ENCODE measurements around the gene ARHGEF37.
"Not testable (repeated sequence)": the region's sequence is repeated elsewhere in the genome, so short reads cannot be mapped to it uniquely, and the experiment has no call there.

ARHGEF37 gene

DNA sequence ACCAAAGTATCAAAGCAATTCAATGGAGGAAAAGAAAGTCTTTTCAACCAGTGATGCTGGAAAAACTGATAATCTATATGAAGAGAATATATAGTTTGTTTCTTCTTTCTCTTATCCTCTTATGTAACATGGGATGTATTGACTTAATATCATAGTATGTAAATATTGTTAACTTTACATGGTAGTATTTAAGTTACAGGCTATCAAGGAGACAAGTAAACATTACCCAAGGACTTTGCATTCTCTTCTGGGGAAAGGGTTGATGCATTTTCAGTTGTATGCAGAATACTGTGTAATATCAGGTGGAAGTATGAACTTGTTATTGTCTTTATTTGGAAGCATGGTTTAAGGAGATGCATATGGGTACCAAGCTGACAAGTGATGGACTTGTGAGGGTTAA is 9.1 kb upstream of the ARHGEF37 start:
- no peak for DNase-seq

DNA sequence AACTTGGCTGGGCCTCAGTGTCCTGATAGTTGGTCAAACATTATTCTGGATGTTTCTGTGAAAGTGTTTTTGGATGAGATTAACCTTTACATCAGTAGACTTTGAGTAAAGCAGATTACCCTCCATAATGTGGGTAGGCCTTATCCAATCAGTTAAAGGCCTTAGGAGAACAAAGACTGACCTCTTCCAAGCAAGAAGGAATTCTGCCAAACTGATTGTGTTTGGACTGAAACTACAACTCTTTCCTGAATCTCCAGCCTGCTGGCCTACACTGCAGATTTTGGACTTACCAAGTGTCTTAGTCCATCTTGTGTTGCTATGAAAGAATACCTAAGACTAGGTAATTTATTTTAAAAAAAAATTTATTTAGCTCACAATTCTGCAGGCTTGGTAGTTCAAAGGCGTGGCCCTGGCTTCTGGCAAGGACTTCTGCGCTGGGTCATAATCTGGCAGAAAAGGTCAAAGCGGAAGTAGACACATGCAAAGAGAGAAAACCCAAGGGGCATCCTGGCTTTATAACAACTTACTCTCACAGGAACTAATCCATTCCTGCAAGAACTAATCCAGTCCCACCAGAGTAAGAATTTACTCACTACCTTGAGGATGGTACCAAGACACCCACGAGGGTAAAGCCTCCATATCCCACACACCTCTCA is 8.6 kb upstream of the ARHGEF37 start:
- DNase-seq: no peak

DNA sequence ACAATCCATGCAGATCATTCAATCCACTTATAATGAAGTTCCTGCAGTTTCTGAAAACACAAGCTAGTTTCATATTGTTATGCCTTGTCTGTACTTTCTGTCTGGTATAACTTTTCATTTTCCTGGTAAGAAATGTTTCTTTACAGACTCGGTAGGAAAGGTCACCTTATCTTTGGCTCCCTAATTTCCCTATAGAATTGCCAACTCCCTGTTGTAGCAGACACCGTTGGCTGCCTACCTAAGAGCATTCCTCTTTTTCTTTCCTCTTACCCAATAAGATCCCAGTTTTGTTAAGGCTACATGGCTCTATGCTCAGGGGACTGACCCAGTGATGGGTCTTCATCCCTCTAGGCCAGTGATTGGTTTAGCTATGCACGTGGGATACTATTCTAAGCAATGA is 6.2 kb upstream of the ARHGEF37 start:
- no peak for DNase-seq

DNA sequence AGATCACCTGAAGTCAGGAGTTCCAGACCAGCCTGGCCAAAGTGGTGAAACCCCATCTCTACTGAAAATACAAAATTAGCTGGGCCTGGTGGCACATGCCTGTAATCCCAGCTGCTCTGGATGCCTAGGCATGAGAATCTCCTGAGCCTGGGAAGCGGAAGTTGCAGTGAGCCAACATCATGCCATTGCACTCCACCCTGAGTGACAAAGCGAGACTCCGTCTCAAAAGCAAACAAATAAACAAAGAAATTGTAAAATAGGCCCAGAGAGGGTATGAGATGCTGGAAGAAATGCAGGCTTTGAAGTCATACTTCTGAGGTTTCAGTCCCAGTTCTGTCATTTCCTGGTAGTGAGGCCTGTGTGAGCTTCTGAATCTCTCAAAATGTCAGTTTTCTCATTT is 5.3 kb upstream of the ARHGEF37 start:
- DNase-seq: no peak

DNA sequence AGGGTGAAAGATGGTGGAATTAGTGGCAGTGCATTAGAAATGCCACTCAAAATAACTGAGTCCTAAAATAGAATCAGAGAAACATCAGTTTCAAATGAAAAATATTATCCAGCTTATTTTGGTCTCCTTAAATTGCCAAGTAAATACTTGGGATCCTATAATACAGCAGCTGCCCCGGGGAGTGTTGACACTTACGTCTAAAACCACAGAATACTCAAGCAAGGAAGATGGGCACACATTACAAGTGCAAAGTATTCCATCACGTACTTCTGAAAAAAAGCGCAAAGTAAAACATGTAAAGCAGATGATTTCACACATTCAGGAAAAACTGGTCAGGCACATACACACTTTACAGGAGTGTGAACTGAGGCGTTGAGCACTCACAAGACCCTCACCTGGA is 2.4 kb upstream of the ARHGEF37 start:
- no peak for DNase-seq

DNA sequence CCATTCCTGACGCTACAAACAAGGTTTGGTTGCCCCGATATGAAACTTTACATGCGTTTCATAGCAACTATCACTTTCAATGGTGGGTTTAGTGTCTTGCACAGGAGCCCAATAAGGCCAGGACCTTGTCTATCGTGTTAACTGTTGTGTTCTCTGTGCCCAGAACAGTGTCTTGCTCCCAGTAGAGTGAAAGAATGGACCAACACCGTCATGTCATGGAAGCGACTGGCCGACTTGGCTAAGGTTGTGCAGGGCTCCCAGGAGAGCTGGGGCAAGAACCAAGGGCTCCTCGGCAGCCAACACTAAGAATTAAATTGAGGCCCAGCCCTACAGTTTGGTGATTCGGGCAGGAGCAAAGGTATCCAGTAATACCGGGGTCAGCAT is 498 bp upstream of the ARHGEF37 start:
- DNase-seq: no peak

DNA sequence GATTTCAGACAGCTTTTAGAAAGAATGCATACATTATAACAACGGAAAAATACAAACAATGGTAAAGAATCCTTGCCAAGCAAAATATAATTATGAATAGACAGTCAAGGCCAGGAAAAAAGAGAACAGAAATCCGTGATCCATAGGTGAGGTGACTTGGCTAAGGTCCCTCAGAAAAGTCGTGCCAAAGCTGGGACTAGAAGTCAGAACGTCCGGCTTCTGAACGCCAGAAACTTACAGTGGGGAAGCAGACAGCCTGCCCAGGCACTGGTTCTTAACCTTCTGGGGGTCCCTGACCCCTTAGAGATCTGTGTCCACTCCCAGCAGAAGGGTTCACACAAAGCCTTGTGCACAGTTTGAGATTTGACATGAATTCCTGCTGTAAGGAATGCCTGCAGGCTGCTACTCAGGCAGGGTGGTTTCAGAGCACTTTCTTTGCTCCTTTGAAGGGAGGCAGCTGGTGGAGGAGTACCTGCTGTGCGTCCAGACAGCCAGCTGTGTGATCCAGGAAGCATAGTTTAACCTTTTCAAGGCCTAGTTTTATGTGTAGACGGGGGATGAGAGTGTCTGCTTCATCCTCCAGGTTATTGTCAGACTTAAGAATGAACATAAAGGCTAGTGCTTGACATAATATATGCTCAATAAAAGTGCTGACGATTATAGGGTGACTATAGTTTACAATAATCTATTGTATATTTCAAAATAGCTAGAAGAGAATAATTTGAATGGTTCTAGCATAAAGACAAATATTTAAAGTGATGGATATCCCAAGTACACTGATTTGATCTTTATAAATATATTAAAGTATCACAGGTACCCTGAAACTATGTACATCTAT is 852 bp downstream of the ARHGEF37 start:
- DNase-seq: no peak

DNA sequence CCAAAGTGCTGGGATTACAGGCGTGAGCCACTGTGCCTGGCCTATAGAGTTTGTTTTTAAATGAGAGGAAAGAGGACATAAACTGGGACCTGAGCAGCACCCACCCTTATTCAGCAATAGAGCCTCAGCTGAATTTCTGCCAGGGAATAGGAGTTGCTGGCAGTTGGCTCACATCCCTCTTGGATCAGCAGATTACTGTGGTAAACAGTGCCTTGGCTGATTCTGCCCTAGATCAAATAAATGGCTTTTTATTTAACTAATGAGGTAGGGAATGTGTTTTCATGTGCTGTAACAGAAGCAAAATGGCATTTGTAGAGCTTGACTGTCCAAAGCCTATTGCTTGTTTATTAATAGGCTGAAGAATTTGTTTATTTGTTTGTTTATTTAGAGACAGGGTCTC is 2.1 kb downstream of the ARHGEF37 start:
- DNase-seq: no peak

DNA sequence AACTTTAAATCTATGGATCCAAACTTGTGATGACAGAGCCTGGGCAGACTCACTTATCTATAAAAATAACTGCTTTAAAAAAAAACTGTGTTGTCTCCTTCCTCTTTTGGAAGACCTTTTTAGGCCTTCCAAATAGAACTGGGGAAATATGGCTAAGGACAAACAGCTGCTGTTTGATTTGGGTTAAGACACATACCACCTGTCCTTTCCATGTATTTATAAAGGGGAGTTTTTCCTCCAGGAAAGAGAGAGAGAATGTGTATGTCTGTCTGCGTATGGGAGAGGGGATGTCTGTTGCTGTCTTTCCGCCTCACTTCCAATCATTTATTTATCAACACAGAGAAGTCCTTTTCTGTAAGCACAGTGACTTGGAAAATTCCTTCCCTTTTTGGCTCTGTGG is 2.8 kb downstream of the ARHGEF37 start:
- no peak for DNase-seq

DNA sequence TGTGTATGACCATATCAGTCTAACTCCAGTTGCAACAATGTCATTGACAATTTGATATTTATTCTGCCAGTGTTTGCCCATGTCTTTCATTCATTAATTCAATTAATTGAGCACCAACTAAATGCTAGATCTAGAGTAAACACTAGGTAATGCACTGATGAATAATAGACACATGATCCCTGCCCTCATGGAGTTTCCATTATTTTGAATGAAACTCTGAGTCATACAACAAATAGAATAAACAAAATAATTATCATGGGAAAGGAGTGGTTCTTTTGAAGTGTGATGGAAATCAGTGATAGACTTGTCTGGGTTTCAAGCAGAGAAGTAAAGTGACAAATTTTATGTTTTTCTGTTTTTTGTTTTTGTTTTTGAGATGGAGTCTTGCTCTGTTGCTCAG is 4.6 kb downstream of the ARHGEF37 start:
- no peak for DNase-seq

DNA sequence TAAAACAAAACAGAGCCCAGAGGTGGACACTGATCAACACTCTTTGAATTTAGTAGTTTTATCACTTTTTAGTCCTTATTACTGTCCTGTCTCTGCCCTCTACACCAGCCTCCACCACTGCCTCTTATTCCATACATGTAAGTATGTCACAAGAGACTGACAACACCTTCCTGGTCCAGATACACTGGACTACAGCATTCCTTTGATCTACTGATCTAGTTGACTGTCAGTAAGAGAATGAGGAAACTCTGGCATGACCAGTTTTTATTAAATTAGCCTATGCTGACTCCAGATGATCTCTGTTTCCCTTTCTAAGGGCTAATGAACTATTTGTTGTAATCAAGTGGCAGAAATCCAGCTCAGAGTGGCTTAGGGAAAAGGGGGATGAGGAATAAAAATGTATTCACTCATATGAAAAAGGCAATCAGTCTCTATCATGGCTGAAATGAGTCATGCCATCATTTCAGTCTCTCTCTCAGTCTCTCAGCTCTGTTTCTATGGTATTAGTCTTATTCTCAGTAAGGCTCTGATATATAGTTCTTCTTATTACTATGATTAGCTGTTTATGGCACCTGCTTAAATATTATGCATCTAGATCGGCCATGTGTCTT is 5.5 kb downstream of the ARHGEF37 start:
- DNase-seq: no peak

DNA sequence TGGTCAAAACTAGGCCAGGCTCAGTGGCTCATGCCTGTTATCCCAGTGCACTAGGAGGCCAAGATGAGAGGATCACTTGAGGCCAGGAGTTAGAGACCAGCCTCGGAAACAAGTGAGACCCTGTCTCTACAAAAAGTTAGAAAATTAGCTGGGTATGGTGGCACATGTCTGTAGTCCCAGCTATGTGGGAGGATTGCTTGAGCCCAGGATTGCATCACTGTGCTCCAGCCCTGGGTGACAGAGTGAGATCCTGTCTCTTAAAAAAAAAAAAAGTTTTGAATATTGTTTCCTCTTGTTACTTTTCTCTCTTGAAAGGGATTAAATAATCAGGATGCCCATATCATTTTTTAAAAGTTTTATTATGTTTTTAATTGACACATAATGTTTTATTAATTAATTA is 7.6 kb downstream of the ARHGEF37 start:
- no peak for DNase-seq

DNA sequence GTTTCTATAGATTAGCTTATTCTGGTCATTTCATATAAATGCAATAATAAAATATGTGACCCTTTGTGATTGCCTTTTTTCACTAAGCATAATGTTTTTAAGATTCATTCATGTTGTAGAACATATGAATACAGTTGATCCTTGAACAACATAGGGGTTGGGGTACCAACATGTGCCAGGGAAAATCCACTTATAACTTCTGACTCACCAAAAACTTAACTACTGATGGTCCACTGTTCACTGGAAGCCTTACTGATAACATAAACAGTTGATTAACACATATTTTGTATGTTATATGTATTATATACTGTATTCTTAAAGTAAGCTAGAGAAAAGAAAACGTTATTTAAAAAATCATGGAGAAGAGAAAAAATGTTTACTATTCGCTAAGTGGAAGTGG is 12.1 kb downstream of the ARHGEF37 start:
- DNase-seq: no peak

DNA sequence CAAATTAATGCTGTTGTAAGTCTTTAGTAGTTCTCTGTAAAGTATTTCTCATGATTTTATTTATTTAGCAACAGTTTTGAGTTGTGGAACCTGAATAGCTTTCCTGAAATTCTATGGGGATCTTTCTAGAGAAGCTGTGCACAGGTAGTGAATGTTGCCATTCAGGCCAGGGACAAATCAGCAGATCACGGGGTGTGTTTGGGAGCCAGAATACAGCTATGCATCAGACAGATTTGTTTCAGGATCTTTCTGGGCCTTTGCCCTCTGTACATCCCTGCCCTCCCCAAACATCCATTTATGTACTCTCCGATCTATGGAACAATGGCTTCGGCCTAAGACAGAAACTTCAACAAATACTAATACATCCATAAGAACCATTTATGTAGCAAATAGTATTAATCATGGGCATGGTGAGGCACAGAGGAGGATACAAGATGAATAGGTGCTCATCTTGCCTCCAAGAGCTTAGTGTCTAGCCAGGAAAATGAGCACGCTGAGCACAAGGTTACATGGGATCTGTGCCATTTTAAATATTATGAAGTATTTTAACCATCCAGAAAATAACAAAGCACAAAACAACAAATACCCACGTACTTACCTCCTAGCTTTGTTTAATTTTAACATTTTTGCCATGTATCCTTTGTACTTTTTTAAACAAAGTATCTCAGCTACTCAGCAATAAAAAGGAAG is 13.1 kb downstream of the ARHGEF37 start:
- no peak for DNase-seq

DNA sequence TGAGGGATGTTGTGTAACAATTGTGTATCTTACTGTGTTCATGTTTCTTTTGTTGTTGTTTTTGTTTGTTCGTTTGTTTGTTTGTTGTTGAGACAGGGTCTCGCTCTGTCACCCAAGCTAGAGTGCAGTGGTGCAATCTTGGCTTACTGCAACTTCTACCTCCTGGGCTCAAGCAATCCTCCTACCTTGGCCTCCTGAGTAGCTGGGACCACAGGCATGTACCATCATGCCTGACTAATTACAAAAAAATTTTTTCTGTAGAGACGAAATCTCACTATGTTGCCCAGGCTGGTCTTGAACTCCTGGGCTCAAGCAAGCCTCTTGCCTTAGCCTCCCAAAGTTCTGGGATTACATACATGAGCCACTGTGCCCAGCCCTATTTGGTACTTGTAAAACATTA is 13.8 kb downstream of the ARHGEF37 start:
- DNase-seq: not testable (repeated sequence)

DNA sequence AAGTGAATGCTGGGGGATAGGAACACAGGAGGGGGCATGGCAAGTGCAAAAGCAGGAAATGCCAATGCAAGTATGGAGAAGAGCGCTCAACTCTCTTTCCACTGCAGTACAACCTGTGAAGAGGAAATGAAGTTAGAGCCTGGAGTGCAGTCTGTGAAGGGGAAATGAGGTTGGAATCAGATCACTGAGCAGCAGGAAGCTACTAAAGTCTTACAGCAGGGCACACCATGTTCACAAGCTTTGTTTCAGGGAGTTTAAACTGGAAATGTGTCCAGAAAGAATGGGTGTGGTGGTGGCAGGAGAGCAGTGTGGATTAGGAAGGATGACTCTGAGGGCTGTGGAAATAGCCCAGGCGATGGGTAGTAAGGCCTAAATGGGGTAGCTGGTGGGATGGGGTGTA is 15.4 kb downstream of the ARHGEF37 start:
- DNase-seq: no peak

DNA sequence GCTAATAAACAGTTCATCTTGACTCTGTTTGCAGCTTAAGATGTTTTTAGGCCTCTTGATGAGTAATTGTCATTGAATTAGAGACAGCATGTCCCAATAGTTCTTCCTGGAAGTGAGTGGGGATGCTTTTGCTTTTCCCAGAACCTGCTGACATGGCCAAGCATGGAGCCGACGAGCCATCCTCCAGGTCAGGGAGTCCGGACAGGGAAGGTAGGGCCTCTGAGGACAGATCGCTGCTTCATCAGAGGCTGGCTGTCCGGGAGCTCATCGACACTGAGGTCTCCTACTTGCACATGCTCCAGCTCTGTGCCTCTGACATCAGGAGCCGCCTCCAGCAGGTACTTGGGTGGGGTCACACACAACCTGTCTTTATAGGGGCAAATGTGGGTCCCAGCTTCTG is 16.3 kb downstream of the ARHGEF37 start:
- DNase-seq: no peak

DNA sequence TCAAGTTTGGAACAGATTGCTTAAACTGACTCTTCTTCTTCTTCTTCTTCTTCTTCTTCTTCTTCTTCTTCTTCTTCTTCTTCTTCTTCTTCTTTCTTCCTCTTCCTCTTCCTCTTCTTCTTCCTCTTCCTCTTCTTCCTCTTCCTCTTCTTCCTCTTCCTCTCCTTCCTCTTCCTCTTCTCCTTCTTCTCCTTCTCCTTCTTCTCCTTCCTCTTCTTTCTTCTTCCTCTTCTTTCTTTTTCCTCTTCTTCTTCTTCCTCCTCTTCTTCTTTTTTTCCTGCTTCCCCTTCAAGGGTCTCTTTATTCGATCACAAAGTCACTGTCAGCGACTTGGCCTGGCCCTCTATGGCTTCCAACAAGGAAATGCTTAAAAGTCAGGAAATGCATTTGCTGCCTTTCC is 16.9 kb downstream of the ARHGEF37 start:
- DNase-seq: not testable (repeated sequence)

DNA sequence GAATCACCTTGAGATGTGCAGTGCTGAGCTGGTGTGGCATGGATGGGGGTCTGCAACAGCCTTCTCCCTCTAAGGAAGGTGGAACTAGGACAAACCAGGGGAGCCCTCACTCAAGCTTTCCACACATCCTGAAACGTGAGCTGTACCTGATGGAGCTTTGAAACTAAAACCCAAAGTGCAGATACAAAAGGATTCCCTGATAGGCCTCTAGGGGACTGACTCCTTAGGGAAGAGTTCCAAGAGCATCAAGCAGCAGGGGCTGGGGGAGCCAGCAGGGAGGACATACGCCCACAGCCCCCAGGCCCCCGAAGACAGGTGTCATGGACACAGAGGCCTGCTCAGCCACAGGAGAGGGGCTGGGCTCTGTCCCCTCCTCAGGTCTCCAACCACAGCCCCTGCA is 17.7 kb downstream of the ARHGEF37 start:
- no peak for DNase-seq

DNA sequence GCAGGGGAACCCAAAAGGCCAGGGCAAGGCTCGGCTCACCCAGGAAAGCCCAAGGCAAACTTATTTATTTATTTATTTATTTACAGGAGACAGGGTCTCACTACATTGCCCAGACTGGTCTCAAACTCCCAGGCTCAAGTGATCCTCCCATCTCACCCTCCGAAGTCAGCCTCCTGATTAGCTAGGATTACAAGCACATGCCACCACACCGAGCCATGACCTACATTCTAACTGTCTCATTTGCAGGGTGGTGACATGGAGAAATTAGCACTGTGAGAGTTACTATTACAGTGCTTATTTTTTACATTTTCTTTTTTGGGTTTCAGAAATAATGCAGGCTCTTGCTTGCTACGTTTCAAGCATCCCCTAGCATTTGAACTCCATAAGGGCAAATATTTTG is 18.1 kb downstream of the ARHGEF37 start:
- DNase-seq: no peak

DNA sequence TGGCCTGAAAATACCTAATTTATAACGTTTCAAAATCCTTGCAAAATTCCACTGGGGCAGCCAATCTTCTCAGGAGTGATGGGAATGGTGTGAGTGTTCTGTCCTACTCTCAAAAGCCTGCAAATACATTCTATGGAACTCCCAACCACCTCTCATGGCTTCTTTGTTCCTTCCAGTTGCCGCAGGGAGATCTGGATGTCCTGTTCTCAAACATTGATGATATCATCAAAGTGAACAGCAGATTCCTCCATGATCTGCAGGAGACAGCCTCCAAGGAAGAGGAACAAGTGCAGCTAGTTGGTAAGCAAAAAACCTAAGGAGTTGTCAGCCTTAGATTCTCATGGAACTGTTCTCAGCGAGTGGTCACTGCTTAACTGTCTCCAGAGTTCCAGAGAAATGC is 19.6 kb downstream of the ARHGEF37 start:
- DNase-seq: no peak

DNA sequence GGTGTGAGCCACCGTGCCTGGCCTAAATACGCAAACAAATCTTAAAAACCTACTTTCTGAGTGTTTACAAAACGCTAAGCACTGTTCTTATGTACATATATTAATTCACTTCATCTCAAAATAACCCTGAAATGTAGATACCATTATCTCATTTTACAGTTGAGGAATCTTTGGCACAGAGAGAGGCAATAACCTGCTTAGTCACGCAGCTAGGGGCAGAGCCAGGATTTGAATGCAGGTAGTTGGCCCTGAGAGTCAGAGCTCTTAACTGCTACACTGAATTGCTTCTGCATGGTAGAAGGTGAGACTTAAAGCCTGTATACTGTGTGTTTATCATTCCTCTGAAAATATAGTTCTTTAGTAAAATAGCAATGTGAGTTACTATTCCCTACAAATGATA is 21.9 kb downstream of the ARHGEF37 start:
- DNase-seq: no peak

DNA sequence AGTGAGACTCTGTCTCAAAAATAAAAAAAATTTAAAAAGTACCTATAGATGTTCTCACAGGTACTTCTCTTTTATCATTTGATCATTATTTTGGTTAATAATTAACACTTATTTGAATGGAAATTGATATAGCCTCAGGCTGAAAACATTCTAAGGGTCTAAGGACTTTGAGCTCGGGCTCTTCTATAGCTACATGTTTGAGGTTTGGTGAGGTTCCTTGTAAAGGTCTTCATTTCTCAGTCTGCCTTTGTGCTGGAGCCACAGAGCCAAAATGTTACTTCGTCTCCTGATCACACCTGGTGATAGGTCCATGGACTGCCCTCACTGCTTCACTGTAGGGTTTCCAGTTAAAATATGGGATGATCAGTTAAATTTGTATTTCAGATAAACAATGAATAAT is 22.6 kb downstream of the ARHGEF37 start:
- no peak for DNase-seq

DNA sequence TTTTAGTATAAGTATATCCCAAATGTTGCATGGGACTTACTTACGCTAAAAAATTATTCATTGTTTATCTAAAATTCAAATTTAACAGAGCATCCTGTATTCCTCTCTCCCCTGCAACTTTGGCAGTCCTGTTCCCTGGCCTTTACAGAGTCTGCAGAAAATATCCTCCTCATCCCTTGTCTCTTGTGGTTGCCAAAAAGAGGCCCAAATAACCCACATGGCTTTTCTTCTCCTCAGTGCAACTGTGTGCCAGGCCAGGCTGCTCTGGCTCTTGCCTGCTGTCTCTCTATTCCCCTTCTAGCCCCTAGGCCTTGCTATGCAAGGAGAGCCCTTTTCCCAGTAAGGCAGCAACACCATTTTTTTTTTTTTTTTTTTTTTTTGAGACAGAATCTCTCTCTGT is 23.0 kb downstream of the ARHGEF37 start:
- no peak for DNase-seq
